Keratinocyte (primary cell): ENCODE measurements around the gene MICAL2. TPM values are rescaled to one million over a fixed set of nuclear protein-coding genes. Genes with fewer than 3 reads are reported as not detected.

Experiments
- DNase-seq: peaks from one replicate; pipeline ENCODE4 v3.0.0-alpha.2; 2011; ENCODE audit warnings: low read depth, missing footprints, low spot score
- FAIRE-seq: peaks from 2 replicates; lab custom pipeline; 2011; peaks lifted over from hg19 to GRCh38; lab: Jason Lieb, UNC
- H2AFZ ChIP-seq: 2 replicates; pipeline ENCODE4 v1.6.0; 2012; ENCODE audit warnings: low read length, control low read depth, inconsistent platforms; ENCODE audit not compliant: control insufficient read depth
- H3K27ac ChIP-seq: 2 replicates; pipeline ENCODE4 v1.5.1; 2011; ENCODE audit warnings: low read length; ENCODE audit not compliant: control insufficient read depth, insufficient read depth
- H3K27me3 ChIP-seq: 3 replicates; pipeline ENCODE4 v1.6.0; 2011; ENCODE audit warnings: low read length; ENCODE audit not compliant: control insufficient read depth, insufficient read depth; ENCODE audit errors: extremely low read depth
- H3K36me3 ChIP-seq, 2 experiments: 2 replicates in 1 of 2; 3 replicates in 1 of 2; pipeline ENCODE4 v1.5.1; 2011; ENCODE audit warnings: low read length in 2 of 2, mild to moderate bottlenecking in 1 of 2; ENCODE audit not compliant: control insufficient read depth in 2 of 2, insufficient read depth in 2 of 2; ENCODE audit errors: extremely low read depth in 1 of 2
- H3K4me1 ChIP-seq: 3 replicates; pipeline ENCODE4 v1.5.1; 2011; ENCODE audit warnings: low read length; ENCODE audit not compliant: control insufficient read depth, insufficient read depth; ENCODE audit errors: extremely low read depth
- H3K4me2 ChIP-seq: 3 replicates; pipeline ENCODE4 v1.6.0; 2011; ENCODE audit warnings: low read depth, low read length; ENCODE audit not compliant: control insufficient read depth, insufficient read depth; ENCODE audit errors: extremely low read depth
- H3K4me3 ChIP-seq, 3 experiments: fragments of 200-600 bp in 1 of 3; sonication (generic) in 1 of 3; 2 replicates in 2 of 3; 3 replicates in 1 of 3; pipeline ENCODE4 v1.5.1; 2011 to 2016; ENCODE audit warnings: low read length in 3 of 3, mild to moderate bottlenecking in 3 of 3, control low read depth in 2 of 3, inconsistent platforms in 1 of 3, low read depth in 1 of 3, mixed read lengths in 1 of 3, mixed run types in 1 of 3, moderate library complexity in 1 of 3; ENCODE audit not compliant: control insufficient read depth in 2 of 3, insufficient read depth in 2 of 3; ENCODE audit errors: extremely low read depth in 1 of 3
- H3K79me2 ChIP-seq: 2 replicates; pipeline ENCODE4 v1.6.0; 2012; ENCODE audit warnings: low read length; ENCODE audit not compliant: control insufficient read depth, insufficient read depth
- H3K9ac ChIP-seq: 3 replicates; pipeline ENCODE4 v1.6.0; 2011; ENCODE audit warnings: low read length; ENCODE audit not compliant: control insufficient read depth, insufficient read depth; ENCODE audit errors: extremely low read depth
- H3K9me1 ChIP-seq: 3 replicates; pipeline ENCODE4 v1.6.0; 2011; ENCODE audit warnings: low read length; ENCODE audit not compliant: control insufficient read depth, insufficient read depth; ENCODE audit errors: extremely low read depth
- H3K9me3 ChIP-seq: 2 replicates; pipeline ENCODE4 v1.5.1; 2012; ENCODE audit warnings: low read depth, low read length; ENCODE audit not compliant: control insufficient read depth
- H4K20me1 ChIP-seq: 3 replicates; pipeline ENCODE4 v1.6.0; 2011; ENCODE audit warnings: low read length; ENCODE audit not compliant: control insufficient read depth, insufficient read depth; ENCODE audit errors: extremely low read depth
- CTCF ChIP-seq, 3 experiments: IDR thresholded peaks in 1 of 3; conservative IDR thresholded peaks in 1 of 3; optimal IDR thresholded peaks in 1 of 3; 2 replicates in 2 of 3; 3 replicates in 1 of 3; pipeline versions ENCODE3 to v1.5.1; 2011; ENCODE audit warnings: low read length in 3 of 3, mild to moderate bottlenecking in 3 of 3, moderate library complexity in 2 of 3, control low read depth in 1 of 3, inconsistent platforms in 1 of 3; ENCODE audit not compliant: insufficient read depth in 2 of 3; ENCODE audit errors: extremely low read depth in 1 of 3
- EZH2 ChIP-seq: IDR thresholded peaks from one replicate; pipeline ENCODE4 v1.6.1; 2012; ENCODE audit warnings: inconsistent platforms, mild to moderate bottlenecking, low read length, moderate library complexity
- dilution Hi-C: fragments of 300-500 bp; cut with MboI; formaldehyde crosslinking; loops from one replicate; pipeline ENCODE4 v1.7.0; 2020; ENCODE audit warnings: low sequenced_read_pairs; ENCODE audit not compliant: extremely low pct_ligation_motif_present
- polyA plus RNA-seq, 5 experiments: library from polyadenylated mRNA; depleted of rRNA in 3 of 5; stranded (reverse) in 3 of 5; stranded (forward) in 1 of 5; unstranded in 1 of 5; fragments of >200 nt; gene quantifications; 1 replicate in 1 of 5; 2 replicates in 3 of 5; 3 replicates in 1 of 5; pipeline versions ENCODE4 v1.2.1 to v1.2.3, GENCODE V29; 2011 to 2012; ENCODE audit warnings: missing spikeins in 2 of 5, low read depth in 1 of 5, low replicate concordance in 1 of 5

The MICAL2 gene
- polyA plus RNA-seq, 1 donor (not counting 4 experiments of a cell fraction or from before 2014, with no cell fraction given): 83.9 TPM

GRCh38 chr11:12069066-12069676, 41.2 kb upstream of the MICAL2 start:
- Histone ChIP-seq H3K27me3 (no peaks in the 10 kb centered on the region), H3K9me1 (no peaks in the 10 kb centered on the region), H3K4me2 (no peak overlapping the region), H3K9me3 (no peaks in the 10 kb centered on the region), H3K27ac (no peak overlapping the region), H2AFZ (no peak overlapping the region), H4K20me1 (no peaks in the 10 kb centered on the region), H3K36me3 (no peaks in the 10 kb centered on the region), H3K79me2 (no peaks in the 10 kb centered on the region), H3K9ac (no peak overlapping the region), H3K4me3 (no peak overlapping the region), H3K4me1 (peaks cover 33% of the 10 kb centered on the region)
- dilution Hi-C loops: no loop called here
- TF ChIP-seq CTCF (optimal IDR thresholded peaks at IDR 0.05 in 1 of 3, IDR thresholded peaks at IDR 0.05 in 1 of 3, conservative IDR thresholded peaks at IDR 0.05 in 1 of 3; ENCODE audit: extremely low read depth in 1 of 3, insufficient read depth in 2 of 3, low read length in 3 of 3) (no peak), EZH2 (no peak)
- FAIRE-seq (no peak), DNase-seq (no peak)

DNA sequence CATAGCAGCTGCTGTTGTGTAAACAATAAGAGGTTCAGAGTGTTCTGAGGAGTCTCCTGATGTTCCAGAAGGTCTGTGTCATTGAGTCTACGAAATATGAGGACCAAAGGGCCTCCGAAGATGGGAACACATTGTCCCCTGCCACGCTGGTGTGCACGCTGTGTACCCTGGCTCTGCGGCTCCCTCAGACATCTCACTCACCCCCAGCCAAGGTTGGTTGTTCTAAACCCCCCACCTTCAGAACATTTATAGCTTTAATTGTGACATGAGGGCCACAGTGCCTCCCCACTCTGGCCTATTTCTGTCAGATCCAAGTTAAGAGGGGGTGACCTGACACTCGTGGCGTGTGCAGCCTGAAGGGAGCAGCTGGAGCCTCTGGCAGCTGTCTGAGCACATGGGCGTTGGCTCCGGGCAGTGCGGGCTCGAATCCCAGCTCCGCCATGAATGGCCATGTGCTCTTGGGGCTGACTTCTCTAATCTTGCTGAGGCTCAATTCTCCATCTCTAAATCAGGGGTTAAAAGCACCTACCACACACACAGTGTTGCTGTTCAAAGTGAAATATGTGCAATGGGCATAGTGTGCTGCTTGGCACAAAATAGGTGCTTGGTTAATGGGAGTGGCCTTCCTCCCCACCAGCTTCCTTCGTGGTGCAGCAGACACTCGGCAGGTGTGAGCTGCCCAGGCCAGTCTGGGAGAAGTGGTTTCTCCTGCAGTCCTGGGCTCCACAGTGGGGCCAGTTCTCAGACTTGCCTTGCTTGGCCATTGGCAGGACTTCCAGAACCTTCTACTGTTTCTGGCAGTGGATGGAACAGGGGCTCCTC, 39.7 kb upstream of the MICAL2 start:
- FAIRE-seq (no peak), DNase-seq (no peak)
- dilution Hi-C loops: no loop called here
- Histone ChIP-seq H3K9me3 (peaks cover 7% of the 10 kb centered on the region), H3K27me3 (no peaks in the 10 kb centered on the region), H3K4me3 (no peak overlapping the region), H3K9ac (no peak overlapping the region), H3K27ac (no peak overlapping the region), H4K20me1 (no peaks in the 10 kb centered on the region), H3K79me2 (no peaks in the 10 kb centered on the region), H3K36me3 (no peaks in the 10 kb centered on the region), H3K4me1 (peaks cover 34% of the 10 kb centered on the region), H2AFZ (no peak overlapping the region), H3K4me2 (no peak overlapping the region), H3K9me1 (no peaks in the 10 kb centered on the region)
- TF ChIP-seq EZH2: no peak
- TF ChIP-seq CTCF (optimal IDR thresholded peaks at IDR 0.05 in 1 of 3, IDR thresholded peaks at IDR 0.05 in 1 of 3, conservative IDR thresholded peaks at IDR 0.05 in 1 of 3; ENCODE audit: extremely low read depth in 1 of 3, insufficient read depth in 2 of 3, low read length in 3 of 3): no peak
